Loucy (cell line): ENCODE measurements around the gene FMO2.

Source experiments
- EZH2phosphoT487 ChIP-seq: fragments of 200-600 bp; IDR thresholded peaks from 2 replicates; pipeline ENCODE4 v1.6.1; 2018; ENCODE audit warnings: antibody characterized with exemption, mild to moderate bottlenecking, moderate library complexity, borderline replicate concordance
- TF ChIP-seq, protein P1 (sequence below): fragments of 200-600 bp; sonication (generic); conservative IDR thresholded peaks from 2 replicates; pipeline ENCODE4 v1.5.1; 2014; ENCODE audit warnings: mild to moderate bottlenecking, antibody characterized with exemption, low read length

DNA sequence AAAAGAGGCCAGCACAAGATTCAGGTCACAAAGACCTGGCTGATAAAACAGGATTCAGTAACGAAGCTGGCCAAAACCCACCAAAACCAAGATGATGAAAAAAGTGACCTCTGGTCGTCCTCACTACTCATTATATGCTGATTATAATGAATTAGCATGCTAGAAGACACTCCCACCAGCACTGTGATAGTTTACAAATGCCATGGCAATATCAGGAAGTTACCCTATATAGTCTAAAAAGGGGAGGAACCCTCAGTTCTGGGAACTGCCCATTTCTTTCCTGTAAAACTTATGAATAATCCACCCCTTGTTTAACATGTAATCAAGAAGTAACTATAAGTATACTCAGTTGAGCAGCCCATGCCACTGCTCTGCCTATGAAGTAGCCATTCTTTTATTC, 26.0 kb upstream of the FMO2 start:
- TF ChIP-seq, protein P1, sequence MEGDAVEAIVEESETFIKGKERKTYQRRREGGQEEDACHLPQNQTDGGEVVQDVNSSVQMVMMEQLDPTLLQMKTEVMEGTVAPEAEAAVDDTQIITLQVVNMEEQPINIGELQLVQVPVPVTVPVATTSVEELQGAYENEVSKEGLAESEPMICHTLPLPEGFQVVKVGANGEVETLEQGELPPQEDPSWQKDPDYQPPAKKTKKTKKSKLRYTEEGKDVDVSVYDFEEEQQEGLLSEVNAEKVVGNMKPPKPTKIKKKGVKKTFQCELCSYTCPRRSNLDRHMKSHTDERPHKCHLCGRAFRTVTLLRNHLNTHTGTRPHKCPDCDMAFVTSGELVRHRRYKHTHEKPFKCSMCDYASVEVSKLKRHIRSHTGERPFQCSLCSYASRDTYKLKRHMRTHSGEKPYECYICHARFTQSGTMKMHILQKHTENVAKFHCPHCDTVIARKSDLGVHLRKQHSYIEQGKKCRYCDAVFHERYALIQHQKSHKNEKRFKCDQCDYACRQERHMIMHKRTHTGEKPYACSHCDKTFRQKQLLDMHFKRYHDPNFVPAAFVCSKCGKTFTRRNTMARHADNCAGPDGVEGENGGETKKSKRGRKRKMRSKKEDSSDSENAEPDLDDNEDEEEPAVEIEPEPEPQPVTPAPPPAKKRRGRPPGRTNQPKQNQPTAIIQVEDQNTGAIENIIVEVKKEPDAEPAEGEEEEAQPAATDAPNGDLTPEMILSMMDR, result no peak
- TF ChIP-seq EZH2phosphoT487, result no peak
